Subcutaneous adipose tissue (tissue), 4 donors: ENCODE measurements around the gene SLC38A6. TPM values are rescaled to one million over a fixed set of nuclear protein-coding genes. Genes with fewer than 3 reads are reported as not detected.

Experiments
- CTCF ChIP-seq: fragments of 450-650 bp; IDR thresholded peaks from one replicate; pipeline ENCODE4 v1.5.1; 2016; ENCODE audit warnings: low read depth, mild to moderate bottlenecking, control low read depth, antibody characterized with exemption, moderate library complexity
- total RNA-seq, 4 donors: library from RNA; depleted of rRNA; stranded (reverse); fragments of >200 nt; gene quantifications; one replicate each; pipeline ENCODE4 v1.1.0, GENCODE V29; 2016

Gene SLC38A6
- total RNA-seq, 4 donors from 2014 or later = 20.3 to 98.6 (median 46.3) TPM

DNA sequence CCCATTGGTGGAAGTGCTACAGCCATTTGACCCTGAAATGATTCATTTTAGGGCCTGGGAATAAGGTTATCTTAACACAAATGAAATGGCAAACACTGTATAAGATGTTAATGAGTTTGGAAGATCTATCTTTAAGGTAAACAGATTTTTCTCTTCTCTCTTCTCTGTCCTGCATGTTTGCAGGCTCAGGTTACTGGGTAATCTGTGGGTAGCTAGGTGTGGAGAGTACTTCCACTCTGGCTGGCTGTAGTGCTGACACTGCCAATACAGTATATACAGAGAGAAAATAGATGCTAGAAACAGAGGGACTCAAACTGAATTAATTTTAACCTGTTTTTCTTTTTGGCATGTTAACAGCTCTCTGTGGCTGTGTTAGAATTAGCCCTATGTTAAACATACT, 84.6 kb downstream of the SLC38A6 start:
- no peak for TF ChIP-seq CTCF

GRCh38 chr14:61074852-61075251, 93.8 kb downstream of the SLC38A6 start:
- no peak for TF ChIP-seq CTCF

- no peak for TF ChIP-seq CTCF
Measured at GRCh38 chr14:61076556-61076955, 95.5 kb downstream of the SLC38A6 start.

- no peak for TF ChIP-seq CTCF
Measured at GRCh38 chr14:61077437-61077836, 96.4 kb downstream of the SLC38A6 start.

- TF ChIP-seq CTCF = no peak
Measured at GRCh38 chr14:61077951-61078720, 97.1 kb downstream of the SLC38A6 start.

DNA sequence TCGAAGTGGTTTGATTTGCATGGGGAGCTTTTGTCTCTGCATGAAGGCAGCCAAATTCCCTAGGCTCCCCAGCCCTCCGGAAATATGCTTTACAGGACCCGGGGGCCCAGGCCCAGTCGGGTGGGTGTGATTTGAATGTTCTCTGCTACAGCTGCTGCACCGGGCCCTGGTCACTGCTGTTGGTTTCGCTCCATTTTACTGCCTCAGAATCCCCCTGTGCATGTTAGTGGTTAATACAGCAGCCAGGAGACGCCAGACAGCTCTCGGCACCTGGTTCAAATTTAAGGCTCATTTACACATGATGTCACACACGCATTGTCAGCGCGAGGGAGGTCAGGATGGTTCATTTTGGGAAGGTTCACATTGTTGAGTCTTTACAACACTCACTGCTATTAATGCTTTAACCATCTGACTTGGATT, 99.6 kb downstream of the SLC38A6 start:
- no peak for TF ChIP-seq CTCF

GRCh38 chr14:61088081-61088480, 107.0 kb downstream of the SLC38A6 start:
- no peak for TF ChIP-seq CTCF
